Suprapubic skin (tissue), 3 donors: Measurements from ENCODE around the gene KRTAP21-3.

Experiments
- CTCF ChIP-seq, 2 donors: fragments of 200-600 bp in 1 of 2; fragments of 450-650 bp in 1 of 2; sonication (generic) in 1 of 2; IDR thresholded peaks; one replicate each; pipeline ENCODE4 v1.5.1; 2016 to 2019; ENCODE audit warnings: antibody characterized with exemption in 2 of 2, mild to moderate bottlenecking in 1 of 2, moderate library complexity in 1 of 2
- POLR2A ChIP-seq, 2 donors: fragments of 450-650 bp; IDR thresholded peaks; one replicate each; pipeline ENCODE4 v1.6.1; 2017; ENCODE audit warnings: antibody characterized with exemption in 2 of 2, mild to moderate bottlenecking in 2 of 2, moderate library complexity in 2 of 2

- no peak for TF ChIP-seq CTCF (IDR thresholded peaks at IDR 0.05)
- TF ChIP-seq POLR2A (IDR thresholded peaks at IDR 0.05): no peak
Observed at GRCh38 chr21:30710499-30710898, 8.1 kb downstream of the KRTAP21-3 start.
